ENCODE data around the gene ANTXR1.

The ANTXR1 gene

DNA sequence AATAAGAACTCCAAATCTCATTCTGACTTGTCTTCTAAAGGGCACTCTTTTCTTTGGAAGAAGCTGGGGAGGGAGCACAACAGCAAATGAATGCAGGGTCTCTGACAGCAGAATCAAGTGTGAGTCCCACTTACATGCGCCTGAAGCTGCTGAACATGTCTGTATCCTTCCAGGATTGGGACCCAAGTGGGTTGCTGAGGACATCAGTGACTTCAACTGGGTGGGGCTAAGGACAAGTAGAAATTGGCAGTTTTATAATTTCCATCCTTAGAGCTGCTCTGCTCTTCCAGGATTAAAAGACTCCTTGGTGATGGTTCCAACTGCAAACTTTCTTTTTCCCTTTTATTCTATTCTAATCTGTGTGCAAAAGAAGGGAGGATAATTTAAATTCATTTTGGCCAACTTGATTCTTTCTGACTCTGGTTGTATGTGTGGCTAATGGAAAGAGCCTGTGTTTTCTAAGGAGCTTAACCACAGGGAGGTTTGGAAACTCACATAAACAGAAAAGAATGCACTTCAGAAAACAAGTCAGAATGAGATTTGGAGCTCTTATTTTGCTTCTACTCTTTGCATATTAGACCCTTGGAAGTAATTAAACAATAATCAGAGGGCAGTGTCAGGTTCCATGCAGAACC lies 20.6 kb downstream of the ANTXR1 start:
- no peak for DNase-seq (ENCODE audit: low read depth in 2 of 2)

DNA sequence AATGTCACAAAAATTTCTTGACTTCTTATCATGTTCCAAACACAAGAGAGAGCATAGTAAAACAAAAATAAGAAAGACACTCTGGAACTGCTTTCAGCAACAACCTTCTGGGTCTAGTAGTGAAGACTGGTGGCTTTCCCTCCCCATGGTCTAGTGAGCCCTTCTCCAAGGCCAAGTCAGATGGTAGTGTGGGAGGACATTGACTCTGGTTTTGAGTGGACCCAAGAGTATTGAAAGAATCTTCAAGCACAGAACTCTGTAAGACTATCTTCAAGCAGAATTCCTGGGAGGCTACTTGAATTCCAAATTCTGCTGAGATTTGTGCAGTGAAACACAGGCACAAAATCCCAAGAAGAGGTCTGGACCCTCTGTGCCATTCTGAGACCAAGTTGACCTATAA lies 21.1 kb downstream of the ANTXR1 start:
- no peak for DNase-seq (ENCODE audit: low read depth in 2 of 2)

DNA sequence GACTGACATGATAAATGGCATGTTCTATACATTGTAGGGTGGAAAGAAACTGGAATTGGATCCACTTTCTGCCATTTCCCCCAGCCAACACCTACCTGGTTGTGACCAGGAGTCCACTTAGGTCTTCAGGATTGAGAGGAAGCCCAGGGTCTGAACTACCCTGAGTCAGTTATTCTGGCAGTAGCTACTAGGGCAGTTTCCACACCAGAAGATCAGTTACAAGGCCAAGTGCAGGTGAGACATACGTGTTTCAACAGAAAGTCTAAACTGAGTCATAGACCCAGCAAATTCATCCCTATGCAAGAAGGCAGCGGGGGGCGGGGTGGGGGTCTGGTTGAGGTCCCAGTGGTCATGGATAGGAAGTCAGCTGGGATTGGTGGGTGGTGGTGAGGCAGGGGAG lies 21.9 kb downstream of the ANTXR1 start:
- no peak for DNase-seq (ENCODE audit: low read depth in 2 of 2)

DNA sequence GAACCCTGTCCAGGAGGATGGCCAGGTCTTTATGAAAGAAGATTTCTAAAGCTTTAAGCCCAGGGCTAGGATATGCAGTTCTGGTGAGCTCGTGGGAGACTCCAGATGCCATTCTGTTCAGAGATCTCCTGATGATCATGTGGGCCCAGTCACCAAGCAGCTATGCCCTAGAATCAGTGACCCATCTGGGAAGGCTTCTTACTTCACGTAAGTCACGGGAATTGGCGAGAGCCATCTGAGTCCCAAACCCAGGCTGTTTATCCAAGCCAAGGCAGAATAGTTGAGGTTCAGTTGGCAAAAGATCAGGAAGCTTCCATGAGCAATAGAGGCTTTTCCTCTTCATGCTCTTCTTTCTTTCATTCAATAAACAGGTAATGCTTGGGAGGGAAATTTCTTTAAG lies 23.9 kb downstream of the ANTXR1 start:
- no peak for DNase-seq (ENCODE audit: low read depth in 2 of 2)

DNA sequence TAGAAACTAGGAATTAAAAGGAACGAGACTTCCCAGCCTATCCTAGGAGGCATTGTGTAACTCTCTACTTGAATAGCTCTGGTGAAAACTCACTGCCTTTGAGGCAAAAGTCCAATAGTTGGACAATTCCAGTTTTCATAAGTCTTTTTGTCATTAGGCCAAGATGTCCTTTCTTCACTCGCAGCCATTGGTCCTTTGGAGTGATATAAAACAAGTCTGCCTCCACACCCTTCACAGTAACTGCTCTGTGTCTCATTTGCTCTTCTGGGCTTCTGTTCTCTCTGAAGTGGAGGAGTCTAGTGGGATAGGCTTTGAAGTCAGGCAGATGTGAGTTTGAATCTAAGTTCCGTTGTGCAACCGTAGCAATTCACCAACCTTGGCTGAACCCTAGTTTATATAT lies 28.2 kb downstream of the ANTXR1 start:
- no peak for DNase-seq (ENCODE audit: low read depth in 2 of 2)

DNA sequence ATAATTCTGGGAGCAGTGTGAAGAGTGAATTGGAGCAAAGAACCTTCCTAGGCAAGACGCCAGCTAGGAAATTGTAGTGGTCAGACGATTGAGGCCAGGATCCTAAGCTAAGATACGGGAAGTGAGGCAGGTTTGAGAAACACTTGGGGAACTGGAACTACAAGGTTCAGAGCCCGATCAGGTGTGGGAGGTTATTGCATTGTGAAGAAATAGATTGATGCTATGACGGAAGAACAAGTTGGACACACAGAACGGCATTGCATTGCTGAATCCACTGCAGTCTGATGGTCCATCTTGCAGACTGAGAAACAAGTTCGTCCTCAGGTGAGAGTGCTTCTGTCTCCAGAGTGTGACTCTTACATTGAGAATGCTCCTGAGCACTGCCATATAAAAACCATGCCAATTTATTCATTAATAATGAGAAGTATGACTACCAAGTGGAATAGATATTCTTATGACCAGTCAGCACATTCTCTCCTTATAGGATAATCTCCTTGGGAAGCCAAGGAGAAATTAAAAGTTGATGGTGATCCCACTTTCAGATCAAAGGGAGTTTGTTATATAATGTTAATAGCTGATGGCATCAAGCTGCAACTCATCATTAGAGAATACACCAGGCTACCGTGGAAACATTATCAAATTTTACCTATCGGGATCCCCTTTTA lies 30.9 kb downstream of the ANTXR1 start:
- no peak for DNase-seq (ENCODE audit: low read depth in 2 of 2)

DNA sequence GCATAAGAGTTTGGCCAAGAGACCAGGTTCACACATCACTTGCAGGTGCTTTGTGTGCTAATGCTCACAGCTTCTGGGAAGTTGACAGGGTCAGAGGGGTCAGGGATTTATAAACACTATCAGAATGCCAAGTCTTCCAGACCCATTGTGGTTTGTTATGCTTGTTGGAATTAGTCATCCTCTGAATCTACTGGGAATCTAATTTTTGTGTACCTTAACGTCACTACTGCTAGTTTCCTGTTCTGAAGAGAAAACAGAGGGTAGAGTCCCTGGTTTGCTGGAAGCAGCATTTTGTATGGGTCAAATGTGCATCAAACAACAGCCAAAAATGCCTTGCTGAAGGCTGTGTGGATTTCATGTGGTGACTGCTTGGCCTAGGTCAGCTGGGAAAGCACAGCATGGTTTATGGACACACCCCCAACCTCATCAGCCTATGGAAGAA lies 33.3 kb downstream of the ANTXR1 start:
- DNase-seq (ENCODE audit: low read depth in 2 of 2): no peak

DNA sequence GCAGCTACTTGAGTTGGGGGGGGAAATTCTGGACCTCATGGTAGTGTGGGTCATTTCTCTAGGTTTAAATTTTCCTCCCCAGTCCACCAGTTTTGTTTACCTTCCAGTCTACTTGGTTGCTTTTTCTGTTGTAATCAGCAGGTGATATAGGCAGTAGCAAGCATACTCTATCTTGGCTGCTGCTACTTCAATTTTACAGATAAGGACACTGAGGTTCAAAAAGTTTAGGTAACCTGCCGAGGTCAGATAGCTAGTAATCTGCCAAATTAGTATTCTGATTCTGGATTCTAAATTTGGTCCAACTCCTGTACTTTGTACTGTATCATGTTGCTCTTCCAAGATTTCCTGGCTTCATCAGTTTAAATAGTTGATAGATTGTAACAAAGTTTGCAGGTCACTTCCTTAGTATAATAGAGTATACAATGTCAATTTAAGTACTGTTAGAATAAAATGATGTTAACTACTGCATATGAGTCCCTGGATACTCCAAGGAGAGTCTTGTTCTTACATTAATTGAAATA lies 34.7 kb downstream of the ANTXR1 start:
- no peak for DNase-seq (ENCODE audit: low read depth in 2 of 2)

DNA sequence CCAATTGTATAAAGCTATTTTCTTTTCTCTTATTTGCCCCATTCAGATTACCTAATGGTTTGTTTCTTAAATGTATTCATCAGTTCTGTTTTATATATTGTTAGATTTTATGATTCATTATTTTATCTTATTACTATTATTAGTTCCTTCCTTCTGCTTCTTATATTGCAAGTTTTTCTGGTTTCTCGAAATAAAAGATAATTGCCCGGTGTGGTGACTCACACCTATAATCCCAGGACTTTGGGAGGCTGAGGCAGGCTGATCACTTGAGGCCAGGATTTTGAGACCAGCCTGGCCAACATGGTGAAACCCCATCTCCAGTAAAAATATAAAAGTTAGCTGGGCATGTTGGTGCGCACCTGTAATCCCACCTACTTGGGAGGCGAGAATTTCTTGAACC lies 37.8 kb downstream of the ANTXR1 start:
- no peak for DNase-seq (ENCODE audit: low read depth in 2 of 2)

DNA sequence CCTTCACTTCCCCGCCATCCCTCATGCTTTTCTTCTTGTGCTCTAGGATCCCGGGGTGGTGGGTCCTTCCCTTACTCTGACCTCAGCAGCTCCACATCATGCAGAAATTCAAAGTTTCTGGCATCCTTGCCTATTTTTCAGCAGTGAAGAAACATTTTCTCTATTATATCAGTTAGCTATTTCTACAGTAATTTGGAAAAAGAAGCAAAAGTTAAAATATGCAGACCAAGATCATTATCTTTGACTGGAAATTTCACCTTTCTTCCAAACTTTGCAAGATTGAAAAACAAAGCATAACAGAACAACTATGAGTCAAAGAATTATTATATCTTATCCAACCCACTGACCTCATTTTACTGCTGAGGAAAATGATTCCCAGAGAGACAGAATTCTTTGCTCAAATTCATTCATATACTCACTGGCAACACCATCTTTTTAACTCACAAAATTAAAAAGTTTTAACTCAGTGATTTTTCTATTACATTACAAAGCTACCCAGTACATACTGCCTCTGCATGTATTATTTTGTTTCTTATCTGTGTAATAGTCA lies 40.5 kb downstream of the ANTXR1 start:
- no peak for DNase-seq (ENCODE audit: low read depth in 2 of 2)

DNA sequence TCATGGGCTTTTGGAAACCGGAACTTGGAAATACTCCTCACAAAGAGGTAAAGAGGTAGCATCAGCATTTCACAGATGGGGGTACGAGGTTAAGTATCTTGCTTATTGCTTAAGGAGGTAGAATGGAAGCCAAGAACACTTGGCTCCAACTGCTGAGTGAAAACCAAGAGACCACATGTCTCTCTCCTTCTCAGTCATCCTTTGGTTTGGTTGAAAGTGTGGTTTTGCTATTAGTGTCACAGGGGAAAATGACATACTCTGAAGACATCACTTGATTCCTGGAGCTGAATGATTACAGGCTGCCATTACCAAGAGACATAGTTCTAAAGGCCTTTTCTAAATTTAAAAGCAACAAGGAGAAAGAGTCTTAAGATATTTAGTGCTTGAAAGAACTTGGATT lies 41.5 kb downstream of the ANTXR1 start:
- no peak for DNase-seq (ENCODE audit: low read depth in 2 of 2)

DNA sequence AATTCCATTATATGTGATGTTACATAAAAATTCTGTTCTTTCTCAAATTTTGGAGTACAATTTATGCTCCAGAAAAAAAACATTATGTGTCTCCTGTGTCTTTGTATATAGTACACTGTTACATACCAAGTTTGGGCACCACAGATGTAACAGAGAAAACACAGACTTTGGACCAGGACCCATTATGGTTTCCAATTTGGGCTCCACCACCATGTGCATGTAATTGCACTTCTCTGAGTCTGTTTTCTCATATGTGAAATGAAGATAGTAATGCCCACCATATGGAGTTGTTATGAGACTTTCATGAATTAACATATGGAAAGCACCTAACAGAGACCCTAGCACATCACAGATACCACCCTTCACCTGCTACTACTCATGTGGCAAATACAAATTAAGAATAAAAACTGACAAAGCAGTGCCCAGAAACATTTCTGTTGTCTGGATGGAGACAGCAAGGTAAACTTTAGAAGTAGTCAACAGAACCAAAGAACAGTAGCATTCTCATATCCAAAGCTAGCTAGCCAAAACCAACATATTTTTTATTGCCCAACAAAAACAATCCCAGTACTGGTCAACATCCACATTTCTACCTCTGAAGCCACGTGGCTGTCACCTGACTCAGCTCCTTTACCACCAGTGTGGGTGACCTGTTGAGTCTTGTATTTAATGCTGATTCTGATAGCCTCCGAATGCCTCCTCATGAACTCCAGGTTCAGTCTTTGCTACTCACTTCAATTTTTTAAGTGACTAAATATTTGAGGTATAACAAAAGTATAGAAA lies 42.9 kb downstream of the ANTXR1 start:
- no peak for DNase-seq (ENCODE audit: low read depth in 2 of 2)

DNA sequence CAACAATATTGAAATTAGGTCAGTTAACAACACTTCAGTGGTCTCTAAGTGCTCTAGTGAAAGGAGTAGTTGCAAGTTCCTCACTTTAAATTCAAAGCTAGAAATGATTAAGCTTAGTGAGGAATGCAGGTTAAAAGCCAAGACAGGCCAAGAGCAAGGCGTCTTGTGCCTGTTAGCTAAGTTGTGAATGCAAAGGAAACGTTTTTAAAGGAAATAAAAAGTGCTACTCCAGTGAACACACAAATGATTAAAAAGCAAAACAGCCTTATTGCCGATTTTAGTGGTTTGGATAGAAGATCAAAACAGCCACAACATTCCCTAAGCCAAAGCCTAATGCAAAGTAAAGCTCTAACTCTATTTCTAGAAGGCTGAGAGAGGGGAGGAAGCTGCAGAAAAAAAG lies 44.7 kb downstream of the ANTXR1 start:
- no peak for DNase-seq (ENCODE audit: low read depth in 2 of 2)

DNA sequence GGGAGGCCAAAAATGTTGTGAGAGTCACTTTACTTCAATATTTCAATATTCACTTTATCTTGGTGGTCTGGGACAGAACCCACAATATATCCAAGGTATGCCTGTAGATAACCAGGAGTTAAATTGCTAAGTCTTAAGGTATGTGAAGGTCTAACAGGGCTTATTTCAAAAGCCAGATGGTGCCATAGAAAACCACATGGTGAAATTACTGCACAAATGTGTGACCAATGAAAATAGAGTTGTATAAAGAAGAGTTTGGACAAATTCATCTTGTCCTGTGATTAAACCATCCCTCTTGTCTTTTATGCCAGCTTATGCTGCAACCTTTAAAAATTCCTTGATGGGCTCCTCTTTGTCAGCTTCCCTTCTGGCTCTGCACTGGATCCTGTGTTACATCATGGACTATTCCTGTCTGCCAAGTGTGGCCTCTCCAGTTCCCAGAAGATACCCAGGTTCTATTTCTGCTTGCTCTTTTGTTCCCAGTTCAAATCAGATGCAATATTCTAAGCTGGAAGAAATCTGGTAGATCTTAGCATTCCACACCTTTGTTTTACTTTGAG lies 46.8 kb downstream of the ANTXR1 start:
- DNase-seq (ENCODE audit: low read depth in 2 of 2): no peak

DNA sequence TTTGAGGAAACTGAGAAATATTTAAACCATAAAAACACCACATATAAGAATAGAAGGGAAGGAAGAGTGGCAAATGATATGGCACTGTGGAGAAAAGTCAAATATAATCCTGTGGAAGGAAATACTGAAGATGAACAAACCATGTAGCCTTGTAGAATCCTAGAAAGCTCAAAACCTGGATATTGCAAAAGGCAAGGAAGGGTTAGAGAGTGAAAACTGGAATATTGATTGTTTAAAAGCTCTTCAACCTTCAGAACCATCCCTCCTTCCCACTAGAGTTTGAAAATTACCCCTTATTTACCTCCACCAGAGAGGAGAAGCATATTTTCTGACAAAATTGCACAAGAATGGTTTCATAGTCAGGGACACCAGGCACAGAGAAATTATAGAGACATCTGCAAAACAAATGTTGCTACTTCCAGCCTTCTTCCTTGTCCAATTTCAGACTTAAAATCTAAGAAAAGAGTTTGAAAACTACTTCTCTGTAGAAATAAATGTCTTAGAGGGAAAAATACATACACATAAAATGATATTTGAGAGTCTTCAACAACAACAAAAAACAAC lies 48.0 kb downstream of the ANTXR1 start:
- DNase-seq (ENCODE audit: low read depth in 2 of 2): no peak

DNA sequence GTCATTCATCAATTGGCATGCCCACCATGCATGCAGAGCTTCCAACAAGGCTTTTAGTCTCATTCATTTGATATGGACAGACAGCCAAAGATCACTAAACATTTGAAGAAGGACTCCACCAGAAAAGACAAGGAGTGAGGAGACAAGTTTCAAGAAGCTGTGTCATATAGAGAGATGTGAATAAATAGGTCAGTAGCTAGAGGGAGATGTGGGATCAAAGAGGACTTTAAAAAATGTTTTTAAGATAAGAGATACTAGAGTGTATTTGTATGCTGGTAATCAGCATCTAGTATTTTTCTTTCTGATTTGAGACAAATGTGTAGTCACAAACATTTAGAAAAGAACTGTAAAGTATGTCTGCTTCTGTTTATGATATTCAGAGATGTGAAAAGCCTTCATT lies 48.5 kb downstream of the ANTXR1 start:
- DNase-seq (ENCODE audit: low read depth in 2 of 2): no peak

DNA sequence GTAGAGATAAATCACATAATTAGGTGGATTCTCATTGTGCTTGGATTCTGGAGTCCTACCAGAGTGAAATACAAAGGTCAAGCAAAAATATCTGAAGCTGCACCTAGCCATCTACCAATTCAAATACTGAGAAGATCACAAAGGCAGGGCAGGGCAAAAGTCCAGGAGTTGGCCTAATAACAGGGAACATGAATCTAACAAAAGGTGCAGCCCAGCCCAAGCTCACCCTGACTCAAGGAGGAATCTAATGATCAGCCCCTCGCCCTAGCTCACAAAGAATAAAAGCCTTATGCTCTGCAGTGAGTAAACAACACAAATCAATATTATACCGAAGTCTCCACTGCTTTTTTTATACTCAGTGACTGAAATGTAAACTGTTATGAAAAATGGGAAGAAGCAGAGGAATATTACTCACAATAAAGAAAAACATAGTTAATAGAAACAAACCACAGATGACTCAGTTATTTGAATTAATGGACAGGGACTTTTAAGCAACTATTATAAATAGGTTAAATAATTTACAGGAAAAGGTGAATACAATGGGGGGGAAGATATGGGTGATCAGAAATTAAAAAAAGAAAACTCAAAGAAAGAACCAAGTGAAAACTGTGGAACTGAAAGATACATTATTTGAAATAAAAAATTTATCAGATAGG lies 49.5 kb downstream of the ANTXR1 start:
- DNase-seq (ENCODE audit: low read depth in 2 of 2): no peak

DNA sequence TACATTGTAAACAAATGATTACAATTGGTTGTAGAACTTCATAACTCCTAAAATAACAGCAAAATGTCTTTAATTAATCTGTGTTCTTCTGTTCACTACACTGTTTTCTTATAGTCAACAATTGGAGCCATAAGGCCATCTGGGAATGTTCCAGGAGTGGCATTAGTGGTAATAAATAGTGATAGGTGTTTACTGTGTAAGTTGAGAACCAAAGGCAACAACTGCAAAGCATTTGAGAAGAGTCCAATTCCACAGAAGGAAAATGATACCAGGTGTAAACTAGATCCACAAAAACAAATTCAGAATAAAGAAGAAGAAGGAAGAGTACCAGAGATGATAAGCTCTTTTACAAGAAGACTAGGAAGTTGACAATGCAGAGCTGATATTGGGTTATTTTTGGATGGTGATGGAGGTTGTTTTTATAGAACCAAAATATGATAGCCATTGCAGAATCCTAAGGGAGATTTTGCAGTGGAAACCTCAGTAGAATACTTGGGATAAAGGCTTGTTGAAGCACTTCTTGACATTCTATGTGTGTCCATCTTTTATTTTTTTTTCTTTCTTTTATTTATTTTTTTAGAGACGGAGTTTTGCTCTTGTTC lies 52.9 kb downstream of the ANTXR1 start:
- no peak for DNase-seq (ENCODE audit: low read depth in 2 of 2)

DNA sequence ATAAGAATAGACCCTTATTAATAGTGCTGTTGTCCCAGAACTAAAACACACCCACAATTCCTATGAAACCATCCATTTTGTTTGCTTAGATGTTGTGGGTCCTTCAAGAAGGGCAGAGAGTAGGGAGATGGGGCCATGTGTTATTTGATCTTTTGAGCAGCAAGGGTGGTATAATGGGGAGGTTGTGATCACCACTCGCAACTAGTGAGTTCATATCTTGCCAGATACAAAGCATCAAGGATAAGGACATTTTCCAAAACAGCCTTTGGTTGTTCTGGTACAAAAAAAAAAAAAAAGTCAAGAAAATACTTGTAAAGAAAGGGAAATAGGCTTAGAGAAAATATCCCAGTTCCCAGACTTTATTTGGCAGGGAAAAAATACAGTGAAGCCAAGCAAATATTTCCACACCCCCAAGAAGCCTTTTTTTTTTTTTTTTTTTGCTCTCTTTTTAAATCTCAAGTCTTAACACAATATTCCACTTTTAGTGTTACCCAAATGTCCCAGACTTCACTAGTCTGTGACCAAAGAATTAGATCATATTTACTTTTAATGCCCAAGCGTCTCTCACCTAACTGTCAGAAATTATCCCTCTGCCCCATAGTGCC lies 54.1 kb downstream of the ANTXR1 start:
- no peak for DNase-seq (ENCODE audit: low read depth in 2 of 2)

DNA sequence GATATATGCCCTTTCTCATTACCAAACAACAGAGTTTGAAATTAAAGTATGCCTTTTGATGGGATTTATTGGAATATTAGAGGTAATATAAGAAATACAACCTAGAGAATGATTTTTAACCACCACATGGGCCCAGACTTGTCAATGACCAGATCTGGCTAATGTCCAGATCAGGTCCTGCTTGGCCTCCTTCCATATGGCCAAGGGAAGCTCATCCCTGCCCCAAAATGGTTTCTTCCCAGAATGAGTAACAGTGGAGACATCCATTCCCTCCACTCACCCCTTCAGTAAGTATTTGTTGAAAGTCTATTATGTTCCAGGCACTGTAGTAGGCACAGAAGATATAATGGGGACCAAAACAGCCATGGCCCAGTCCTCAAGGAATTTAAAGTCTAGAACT lies 54.9 kb downstream of the ANTXR1 start:
- DNase-seq (ENCODE audit: low read depth in 2 of 2): no peak

DNA sequence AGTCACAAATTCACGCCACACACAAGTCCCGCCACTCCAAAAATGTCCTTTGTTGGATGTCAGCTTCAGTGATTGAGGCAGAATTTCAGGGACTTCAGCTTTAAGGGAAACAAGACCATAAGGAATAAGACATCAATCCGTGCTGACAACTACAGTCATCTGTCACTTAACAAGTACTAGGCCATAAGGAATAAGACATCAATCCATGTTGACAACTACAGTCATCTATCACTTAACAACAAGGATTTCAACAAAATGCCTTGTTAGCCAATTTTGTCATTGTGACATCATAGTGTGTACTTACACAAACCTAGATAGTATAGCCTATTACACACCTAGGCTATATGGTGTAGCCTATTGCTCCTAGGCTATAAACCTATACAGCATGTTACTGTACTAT lies 58.0 kb downstream of the ANTXR1 start:
- no peak for DNase-seq (ENCODE audit: low read depth in 2 of 2)
